Myocyte (in vitro differentiated cells): Measurements from ENCODE around the gene AMOTL2. TPM values are rescaled to one million over a fixed set of nuclear protein-coding genes. Genes with fewer than 3 reads are reported as not detected.

ENCODE experiments used
- DNase-seq: peaks from one replicate; pipeline ENCODE4 v3.0.0-alpha.2; 2012; ENCODE audit warnings: low read depth
- microRNA-seq: library from miRNA; unstranded; fragments of <30 nt; microRNA quantifications from one replicate; pipeline ENCODE4, GENCODE V29; 2016
- total RNA-seq: library from RNA; depleted of rRNA; stranded (reverse); fragments of >200 nt; gene quantifications from 2 replicates; pipeline ENCODE4 v1.2.3, GENCODE V29; 2014

Gene AMOTL2
- total RNA-seq, 1 donor from 2014 or later = 116 TPM

GRCh38 chr3:134317106-134317947 is 56.9 kb downstream of the AMOTL2 start:
- DNase-seq = peak; percentile 90

DNA sequence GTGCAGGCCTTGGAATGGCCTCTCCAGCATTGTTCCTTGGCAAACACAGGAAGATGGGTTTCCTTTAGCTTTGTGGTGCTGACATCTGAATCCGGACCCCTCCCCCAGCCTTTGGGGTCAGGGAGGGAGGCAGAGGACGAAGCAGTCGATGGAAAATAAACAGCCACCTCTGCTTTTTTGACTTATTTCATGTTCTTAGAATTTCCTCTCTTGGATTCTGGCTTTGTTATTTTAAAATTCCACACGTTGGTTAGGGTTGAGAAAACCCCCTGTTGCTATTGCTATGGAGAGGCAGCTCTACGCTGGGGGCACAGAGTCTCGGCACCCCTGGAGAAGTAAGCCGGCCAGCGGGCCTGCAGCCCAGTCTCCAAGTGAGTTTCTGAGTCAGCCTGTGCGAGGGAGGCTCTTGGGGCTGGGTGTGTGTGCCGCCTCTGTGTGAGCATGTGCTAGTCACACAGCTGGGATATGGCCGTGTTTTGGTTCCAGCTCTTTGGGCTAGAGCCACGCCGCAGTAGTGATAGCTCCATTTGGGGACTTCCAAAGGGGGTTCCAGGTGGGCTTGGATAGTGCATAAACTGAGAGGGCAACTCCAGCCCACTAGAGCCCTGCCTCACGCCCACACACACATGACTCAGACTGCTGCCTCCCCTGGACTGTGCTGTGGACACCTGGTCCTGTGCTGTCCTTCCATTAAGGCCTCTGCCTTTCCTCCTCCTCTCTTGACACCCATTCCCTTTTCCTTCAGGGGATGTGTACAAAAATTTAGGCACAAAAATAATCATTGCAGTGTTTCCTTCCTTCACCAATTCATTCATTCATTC is 58.8 kb downstream of the AMOTL2 start:
- DNase-seq = peak; percentile 65

DNA sequence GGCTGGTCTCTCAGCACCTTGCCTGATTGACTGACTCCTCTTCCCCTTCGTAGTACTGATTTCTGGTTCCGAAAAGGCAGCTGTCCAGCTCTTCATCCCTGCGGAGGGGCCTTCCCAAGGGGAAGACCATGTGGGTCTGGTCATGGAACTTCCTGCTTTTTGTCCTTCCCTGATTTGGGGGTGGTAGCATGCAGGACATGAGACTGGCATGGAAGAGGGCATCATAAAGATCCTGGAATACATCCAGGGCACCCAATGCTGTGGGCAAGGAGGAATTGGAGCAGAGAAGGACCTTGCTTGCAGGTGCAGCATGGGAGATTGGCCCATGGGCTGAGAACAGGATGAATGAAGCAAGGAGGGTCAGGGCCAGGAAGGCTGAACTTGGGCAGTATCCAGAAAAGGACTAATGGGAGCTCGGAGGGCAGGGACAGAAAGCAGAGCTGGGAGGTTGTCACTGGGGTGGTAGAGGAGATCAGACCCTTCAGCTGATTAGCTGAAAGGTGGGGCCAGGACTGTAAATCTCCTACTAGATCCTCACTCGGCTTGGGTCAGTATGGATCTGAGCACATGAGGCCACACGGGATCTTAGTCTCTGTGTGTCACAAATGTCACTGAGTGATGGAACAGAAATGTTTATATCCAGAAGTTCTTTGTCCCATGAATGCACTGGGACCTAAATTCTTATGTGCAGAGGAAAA is 59.5 kb downstream of the AMOTL2 start:
- no peak for DNase-seq

- DNase-seq = no peak
Observed at GRCh38 chr3:134313847-134314587, 60.2 kb downstream of the AMOTL2 start.

- DNase-seq = peak; percentile 83
Observed at GRCh38 chr3:134312873-134313846, 61.1 kb downstream of the AMOTL2 start.

- no peak for DNase-seq
Observed at GRCh38 chr3:134312072-134312872, 62.0 kb downstream of the AMOTL2 start.

DNA sequence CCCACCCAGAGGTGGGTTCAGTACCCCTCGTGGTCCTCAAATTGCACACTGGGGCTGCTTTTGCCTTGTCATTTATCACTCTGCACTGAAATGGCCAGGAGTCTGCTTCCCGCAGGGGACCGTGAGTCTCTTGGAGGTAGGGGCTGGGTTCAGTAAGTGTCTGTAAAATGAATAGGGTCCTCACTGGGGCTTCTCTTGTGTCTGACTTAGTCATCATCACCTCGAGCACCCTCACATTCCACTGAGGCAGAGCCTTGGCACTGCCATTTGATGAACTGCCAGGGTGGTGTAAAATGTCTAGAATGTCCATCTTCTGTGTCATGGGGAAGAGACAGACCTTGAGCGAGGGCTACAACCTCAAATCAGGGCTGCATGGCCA is 62.6 kb downstream of the AMOTL2 start:
- no peak for DNase-seq

DNA sequence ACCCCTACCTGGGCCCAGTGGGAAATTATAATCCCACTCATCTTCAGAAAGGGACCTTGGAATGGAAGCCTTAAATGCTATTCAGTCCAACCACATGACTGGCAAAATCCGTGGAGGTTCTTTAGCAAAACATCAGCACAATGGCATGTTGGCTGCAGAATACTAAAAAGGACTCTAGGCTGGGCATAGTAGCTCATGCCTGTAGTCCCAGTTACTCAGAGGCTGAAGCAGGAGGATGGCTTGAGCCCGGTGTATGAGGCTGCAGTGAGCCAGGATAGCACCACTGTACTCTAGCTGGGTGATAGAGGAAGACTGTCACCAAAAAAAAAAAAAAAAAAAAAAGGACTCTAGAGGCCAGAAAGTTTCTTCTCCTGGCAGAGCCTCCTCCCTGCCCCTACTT is 63.0 kb downstream of the AMOTL2 start:
- DNase-seq = peak; percentile 55

DNA sequence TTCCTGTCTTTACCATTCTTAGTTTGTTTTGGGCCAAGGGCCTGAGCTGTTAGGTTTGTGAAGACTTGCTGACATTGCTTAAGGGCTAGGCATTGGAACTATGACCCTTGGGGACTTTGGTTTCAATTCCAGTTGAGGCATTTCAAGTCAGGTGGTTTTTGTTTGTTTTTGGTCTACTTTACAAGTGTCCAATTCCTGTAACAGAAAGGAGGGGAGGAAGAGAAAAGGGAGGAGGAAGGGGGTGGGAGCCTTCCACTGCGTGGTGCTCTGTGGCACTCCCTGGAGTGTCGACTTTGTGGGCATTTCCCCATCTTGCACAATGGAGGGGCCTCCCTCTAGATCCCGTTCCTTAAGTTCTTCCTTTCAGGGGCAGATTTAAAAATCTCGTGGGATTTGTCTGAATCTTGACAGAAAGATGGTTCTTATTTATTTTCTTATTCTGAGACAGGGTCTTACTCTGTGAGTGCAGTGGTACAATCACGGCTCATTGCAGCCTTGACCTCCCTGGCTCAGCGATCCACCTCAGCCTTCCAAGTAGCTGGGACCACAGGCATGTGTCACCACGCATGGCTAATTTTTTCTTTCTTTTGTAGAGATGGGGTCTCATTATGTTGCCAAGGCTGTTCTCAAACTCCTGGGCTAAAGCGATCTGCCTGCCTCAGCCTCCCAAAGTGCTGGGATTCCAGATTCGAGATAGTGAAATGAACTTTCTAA is 64.1 kb downstream of the AMOTL2 start:
- no peak for DNase-seq

DNA sequence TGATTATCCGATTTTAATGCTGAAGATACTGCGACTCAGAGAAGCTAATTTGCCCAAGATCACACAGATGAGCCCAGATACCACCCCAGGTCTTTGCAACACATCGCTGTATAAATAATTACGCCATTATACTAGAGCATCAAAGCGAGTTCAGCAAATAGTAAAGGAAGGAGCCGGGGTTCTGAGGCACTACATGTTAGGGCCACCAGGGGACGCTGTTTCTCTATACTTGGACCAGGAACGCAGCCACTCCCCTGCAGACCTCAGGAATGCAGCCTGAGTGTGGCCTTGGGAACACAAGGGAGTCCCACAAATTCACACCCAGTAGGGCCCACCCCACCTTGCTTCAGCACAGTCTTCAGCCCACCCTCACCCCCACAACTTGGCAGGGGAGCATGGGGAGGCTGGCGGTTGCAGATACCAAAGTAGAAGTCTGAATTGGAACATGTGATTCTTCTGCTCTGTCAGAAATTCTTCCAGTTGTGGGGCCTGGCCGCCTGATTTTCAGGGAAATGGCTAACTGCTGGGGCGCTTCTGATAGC is 65.8 kb downstream of the AMOTL2 start:
- DNase-seq = peak; percentile 83

- DNase-seq = no peak
Observed at GRCh38 chr3:134307425-134307824, 66.8 kb downstream of the AMOTL2 start.

DNA sequence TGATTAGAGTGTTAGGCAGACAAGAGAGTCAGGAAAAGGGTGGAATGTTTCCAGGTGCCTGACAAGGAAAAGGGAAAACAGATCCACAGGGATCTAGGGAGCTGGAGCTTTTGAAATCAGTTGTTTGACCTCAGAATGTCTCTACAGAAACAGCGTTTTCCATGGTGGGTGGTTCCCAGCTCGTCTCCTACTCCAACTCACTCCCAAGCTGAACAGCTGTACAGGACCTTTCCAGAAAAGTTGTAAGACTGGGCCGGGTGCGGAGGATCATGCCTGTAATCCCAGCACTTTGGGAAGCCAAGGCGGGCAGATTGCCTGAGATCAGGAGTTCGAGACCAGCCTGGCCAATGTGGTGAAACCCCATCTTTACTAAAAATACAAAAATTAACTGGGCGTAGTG is 67.9 kb downstream of the AMOTL2 start:
- DNase-seq = no peak

Small RNA genes within 50 kb of the gene (microRNA-seq; reads per million reads assigned to microRNA genes)
- gene MIR6827 = 0.97 reads per million

Other genes starting within 250 kb of the AMOTL2 start
- gene RYK, start 123.6 kb downstream of the AMOTL2 start, total RNA-seq = 47.3 and 51.0 TPM in 2 replicates
- 177 and 210 TPM in 2 replicates for gene ANAPC13, start 111.5 kb upstream of the AMOTL2 start, total RNA-seq
- gene CEP63, start 111.6 kb upstream of the AMOTL2 start, total RNA-seq = 17.6 and 22.5 TPM in 2 replicates